OCI-LY1 (cell line): ENCODE results near the gene POLR3GL.

Experiments used
- H2AFZ ChIP-seq: fragments of 200-600 bp; sonication (generic), shearing (Covaris generic); 2 replicates; pipeline ENCODE4 v1.6.0; 2014; ENCODE audit warnings: antibody characterized with exemption, mild to moderate bottlenecking, low read length
- H3F3A ChIP-seq: fragments of 200-600 bp; sonication (generic), shearing (Covaris generic); 2 replicates; pipeline ENCODE4 v1.6.0; 2014; ENCODE audit warnings: mild to moderate bottlenecking, antibody characterized with exemption, low read length, moderate library complexity; ENCODE audit not compliant: insufficient read depth
- H3K27ac ChIP-seq: fragments of 200-600 bp; sonication (generic); 2 replicates; pipeline ENCODE4 v1.5.1; 2014; ENCODE audit warnings: low read length, mixed run types, mild to moderate bottlenecking, low read depth; ENCODE audit not compliant: poor library complexity, severe bottlenecking
- H3K27me3 ChIP-seq: fragments of 200-600 bp; sonication (generic); 2 replicates; pipeline ENCODE4 v1.6.0; 2014; ENCODE audit warnings: antibody characterized with exemption, mild to moderate bottlenecking, low read length, moderate library complexity; ENCODE audit not compliant: insufficient read depth
- H3K36me3 ChIP-seq: fragments of 200-600 bp; sonication (generic); 2 replicates; pipeline ENCODE4 v1.6.1; 2014; ENCODE audit warnings: mild to moderate bottlenecking, antibody characterized with exemption, low read length, moderate library complexity, mixed read lengths; ENCODE audit not compliant: insufficient read depth
- H3K4me1 ChIP-seq: fragments of 200-600 bp; sonication (generic); 2 replicates; pipeline ENCODE4 v1.5.1; 2014; ENCODE audit warnings: mild to moderate bottlenecking, low read length, moderate library complexity; ENCODE audit not compliant: insufficient read depth, severe bottlenecking
- H3K4me2 ChIP-seq: fragments of 200-600 bp; sonication (generic), shearing (Covaris generic); 2 replicates; pipeline ENCODE4 v1.6.1; 2014; ENCODE audit warnings: low read length
- H3K4me3 ChIP-seq: fragments of 200-600 bp; sonication (generic); 2 replicates; pipeline ENCODE4 v1.5.1; 2014; ENCODE audit warnings: low read length, low read depth, mild to moderate bottlenecking, mixed read lengths; ENCODE audit not compliant: poor library complexity, severe bottlenecking
- H3K79me2 ChIP-seq: fragments of 200-600 bp; shearing (Covaris generic); 2 replicates; pipeline ENCODE4 v1.6.1; 2016; ENCODE audit warnings: mixed run types, low read length, mixed read lengths; ENCODE audit not compliant: insufficient read depth
- H3K9ac ChIP-seq: fragments of 200-600 bp; sonication (generic), shearing (Covaris generic); 2 replicates; pipeline ENCODE4 v1.6.1; 2014; ENCODE audit warnings: mild to moderate bottlenecking, low read length, mixed read lengths
- H3K9me2 ChIP-seq: fragments of 200-600 bp; sonication (generic), shearing (Covaris generic); 2 replicates; pipeline ENCODE4 v1.6.1; 2014; ENCODE audit warnings: low read depth, mild to moderate bottlenecking, low read length, mixed read lengths
- H3K9me3 ChIP-seq: fragments of 200-600 bp; shearing (Covaris generic); 2 replicates; pipeline ENCODE4 v1.6.1; 2014; ENCODE audit warnings: low read length, mixed read lengths
- H4K20me1 ChIP-seq: fragments of 200-600 bp; sonication (generic), shearing (Covaris generic); 2 replicates; pipeline ENCODE4 v1.6.0; 2016; ENCODE audit warnings: mild to moderate bottlenecking, low read length; ENCODE audit not compliant: insufficient read depth
- CTCF ChIP-seq: fragments of 200-600 bp; sonication (generic), shearing (Covaris generic); IDR thresholded peaks from 2 replicates; pipeline ENCODE4 v1.5.1; 2017; ENCODE audit warnings: mild to moderate bottlenecking, antibody characterized with exemption, low read length, moderate library complexity, mixed read lengths
- EZH2 ChIP-seq: fragments of 200-600 bp; sonication (generic), shearing (Covaris generic); IDR thresholded peaks from 2 replicates; pipeline ENCODE4 v1.8.0; 2017; ENCODE audit warnings: borderline replicate concordance, mixed run types, mild to moderate bottlenecking, antibody characterized with exemption, low read length, moderate library complexity, mixed read lengths

Gene POLR3GL

GRCh38 chr1:145963265-145964019, 1.0 kb upstream of the POLR3GL start:
- Histone ChIP-seq H3F3A (0 out of 2 replicates have a peak, but pooled peaks cover 2% of the 10 kb centered on the region), H3K4me1 (peaks cover 58% of the 10 kb centered on the region), H3K79me2 (no peaks in the 10 kb centered on the region; the same call in 1 of the 2 replicates), H3K9me2 (no peaks in the 10 kb centered on the region), H3K36me3 (peaks cover 7% of the 10 kb centered on the region), H3K4me3 (peak overlapping the region; percentile 71), H3K4me2 (peak overlapping the region; percentile 75), H4K20me1 (no peaks in the 10 kb centered on the region), H3K9ac (peak overlapping the region; percentile 78), H3K27me3 (no peaks in the 10 kb centered on the region), H3K9me3 (peaks cover 6% of the 10 kb centered on the region; the same call in 1 of the 2 replicates), H2AFZ (no peak overlapping the region), H3K27ac (peak overlapping the region; percentile 80)
- TF ChIP-seq EZH2 (no peak), CTCF (no peak)

GRCh38 chr1:145965119-145965744, 742 bp downstream of the POLR3GL start:
- Histone ChIP-seq H3K4me2 (peak overlapping the region; percentile 75), H3K36me3 (peaks cover 7% of the 10 kb centered on the region), H3K9me2 (no peaks in the 10 kb centered on the region), H4K20me1 (no peaks in the 10 kb centered on the region), H3K9ac (peak overlapping the region; percentile 74), H3K79me2 (no peaks in the 10 kb centered on the region; the same call in 1 of the 2 replicates), H3K4me3 (peak overlapping the region; percentile 71), H3K27ac (peak overlapping the region; percentile 67), H3K27me3 (no peaks in the 10 kb centered on the region), H2AFZ (no peak overlapping the region), H3K4me1 (peaks cover 40% of the 10 kb centered on the region), H3F3A (no peaks in the 10 kb centered on the region), H3K9me3 (peaks cover 6% of the 10 kb centered on the region; the same call in 1 of the 2 replicates)
- TF ChIP-seq CTCF (no peak), EZH2 (no peak)

GRCh38 chr1:145967288-145967687, 2.8 kb downstream of the POLR3GL start:
- peaks cover 7% of the 10 kb centered on the region for H3K36me3 ChIP-seq
- H3K9me3 ChIP-seq, result peaks cover 6% of the 10 kb centered on the region; the same call in 1 of the 2 replicates
- no peaks in the 10 kb centered on the region for H3K9me2 ChIP-seq
- H3K4me1 ChIP-seq, result peaks cover 23% of the 10 kb centered on the region
- no peak overlapping the region for H3K4me3 ChIP-seq
- H3K27me3 ChIP-seq, result no peaks in the 10 kb centered on the region
- H3K4me2 ChIP-seq, result no peak overlapping the region
- no peaks in the 10 kb centered on the region; the same call in 1 of the 2 replicates for H3K79me2 ChIP-seq
- H2AFZ ChIP-seq, result no peak overlapping the region
- H3K9ac ChIP-seq, result no peak overlapping the region
- TF ChIP-seq EZH2 (no peak), CTCF (no peak)
- H3K27ac ChIP-seq, result no peak overlapping the region
- H4K20me1 ChIP-seq, result no peaks in the 10 kb centered on the region
- no peaks in the 10 kb centered on the region for H3F3A ChIP-seq
